Measurements from ENCODE around the gene DRAM1. TPM values are rescaled to one million over a fixed set of nuclear protein-coding genes. Genes with fewer than 3 reads are reported as not detected.

The DRAM1 gene
- total and polyA plus RNA-seq, 2 of the 4 experiments (the other 2 are of a cell fraction): 20.0 to 27.2 TPM

- H3K9ac ChIP-seq (ENCODE audit: low read depth, low read length): no peak overlapping the region
- H3K27ac ChIP-seq (ENCODE audit: insufficient read depth, low read length): no peak overlapping the region
- no peak overlapping the region for H2BK15ac ChIP-seq (ENCODE audit: low read depth, low read length)
- CTCF ChIA-PET: no interaction called here
- dilution Hi-C loops (cut with HindIII; ENCODE audit: low sequenced_read_pairs, unreplicated experiment) (no loop called here), intact Hi-C loops (cut with micrococcal nuclease) (no loop called here), in situ Hi-C loops (cut with MboI; ENCODE audit: low sequenced_read_pairs) (no loop called here)
- H3K9me3 ChIP-seq (ENCODE audit: control insufficient read depth, insufficient read depth, low read length): no peaks in the 10 kb centered on the region
- no peak for ATAC-seq (ENCODE audit: low read depth)
- no peak overlapping the region for H2AK5ac ChIP-seq (ENCODE audit: low read depth, low read length)
- H3K23ac ChIP-seq (ENCODE audit: low read depth, low read length): no peak overlapping the region
- no CpG with 5 or more reads among the region's 1 CpG for WGBS, 2 experiments (ENCODE audit: extremely low coverage in 2 of 2, insufficient read length in 1 of 2)
- no peak overlapping the region for H2BK5ac ChIP-seq (ENCODE audit: low read depth, low read length, poor library complexity, severe bottlenecking)
- no peaks in the 10 kb centered on the region for H3K36me3 ChIP-seq (ENCODE audit: control insufficient read depth, insufficient read depth, low read length)
- H3K27me3 ChIP-seq (ENCODE audit: control insufficient read depth, insufficient read depth, low read length): no peaks in the 10 kb centered on the region
- H3K4me3 ChIP-seq (ENCODE audit: insufficient read depth, low read depth, low read length): no peak overlapping the region
- H3K4me1 ChIP-seq (ENCODE audit: control insufficient read depth, insufficient read depth, low read length): peaks cover 6% of the 10 kb centered on the region
- POLR2A ChIA-PET (ENCODE audit: unreplicated experiment): no interaction called here
- no peak overlapping the region for H4K8ac ChIP-seq (ENCODE audit: low read depth in 2 of 2, low read length in 2 of 2)
- no peak overlapping the region for H2AFZ ChIP-seq (replicated peaks; ENCODE audit: low read length, poor library complexity)
- H2BK20ac ChIP-seq (ENCODE audit: low read depth, low read length): no peak overlapping the region
- no peak overlapping the region for H3K4me2 ChIP-seq (ENCODE audit: low read depth, low read length)
- no peak overlapping the region for H2AK9ac ChIP-seq (replicated peaks; ENCODE audit: low read depth, low read length, poor library complexity)
- no peak for TF ChIP-seq SMC3 (IDR thresholded peaks at IDR 0.05; ENCODE audit: low read depth, low read length)
- no peak for TF ChIP-seq CEBPB (IDR thresholded peaks at IDR 0.05; ENCODE audit: low read depth, low read length)
- no peak for TF ChIP-seq RAD21 (IDR thresholded peaks at IDR 0.05; ENCODE audit: low read length)
- TF ChIP-seq CHD1 (IDR thresholded peaks at IDR 0.05; ENCODE audit: low read depth, low read length): no peak
- TF ChIP-seq USF2 (IDR thresholded peaks at IDR 0.05; ENCODE audit: low read depth, low read length): no peak
- no peak for TF ChIP-seq BHLHE40 (IDR thresholded peaks at IDR 0.05; ENCODE audit: low read depth, low read length)
- no peak for TF ChIP-seq ELK1 (IDR thresholded peaks at IDR 0.05; ENCODE audit: borderline replicate concordance, low read depth, low read length)
- no peak for TF ChIP-seq RCOR1 (IDR thresholded peaks at IDR 0.05; ENCODE audit: insufficient replicate concordance, low read length)
- TF ChIP-seq, protein P1, sequence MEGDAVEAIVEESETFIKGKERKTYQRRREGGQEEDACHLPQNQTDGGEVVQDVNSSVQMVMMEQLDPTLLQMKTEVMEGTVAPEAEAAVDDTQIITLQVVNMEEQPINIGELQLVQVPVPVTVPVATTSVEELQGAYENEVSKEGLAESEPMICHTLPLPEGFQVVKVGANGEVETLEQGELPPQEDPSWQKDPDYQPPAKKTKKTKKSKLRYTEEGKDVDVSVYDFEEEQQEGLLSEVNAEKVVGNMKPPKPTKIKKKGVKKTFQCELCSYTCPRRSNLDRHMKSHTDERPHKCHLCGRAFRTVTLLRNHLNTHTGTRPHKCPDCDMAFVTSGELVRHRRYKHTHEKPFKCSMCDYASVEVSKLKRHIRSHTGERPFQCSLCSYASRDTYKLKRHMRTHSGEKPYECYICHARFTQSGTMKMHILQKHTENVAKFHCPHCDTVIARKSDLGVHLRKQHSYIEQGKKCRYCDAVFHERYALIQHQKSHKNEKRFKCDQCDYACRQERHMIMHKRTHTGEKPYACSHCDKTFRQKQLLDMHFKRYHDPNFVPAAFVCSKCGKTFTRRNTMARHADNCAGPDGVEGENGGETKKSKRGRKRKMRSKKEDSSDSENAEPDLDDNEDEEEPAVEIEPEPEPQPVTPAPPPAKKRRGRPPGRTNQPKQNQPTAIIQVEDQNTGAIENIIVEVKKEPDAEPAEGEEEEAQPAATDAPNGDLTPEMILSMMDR (conservative IDR thresholded peaks at IDR 0.05; ENCODE audit: low read depth, low read length): no peak
- TF ChIP-seq MXI1 (IDR thresholded peaks at IDR 0.05; ENCODE audit: borderline replicate concordance, low read depth, low read length): no peak
- no peak for TF ChIP-seq NFE2L2 (IDR thresholded peaks at IDR 0.05; ENCODE audit: low read depth, low read length)
- TF ChIP-seq FOS (IDR thresholded peaks at IDR 0.05; ENCODE audit: low read depth, low read length): no peak
- no peak for TF ChIP-seq POLR2A (IDR thresholded peaks at IDR 0.05; ENCODE audit: low read depth, low read length)
- TF ChIP-seq RFX5 (IDR thresholded peaks at IDR 0.05; ENCODE audit: low read depth, low read length): no peak
- TF ChIP-seq MAFK (IDR thresholded peaks at IDR 0.05; ENCODE audit: low read depth, low read length): no peak
- TF ChIP-seq MAZ (IDR thresholded peaks at IDR 0.05; ENCODE audit: borderline replicate concordance, low read depth, low read length): no peak
- no peaks in the 10 kb centered on the region for H3K79me1 ChIP-seq (ENCODE audit: low read depth in 1 of 2, low read length in 2 of 2)
- no peak overlapping the region for H4K5ac ChIP-seq (ENCODE audit: low read depth, low read length)
- H3K56ac ChIP-seq (ENCODE audit: extremely low read depth, insufficient read depth, low read length): no peak overlapping the region
- H4K91ac ChIP-seq (ENCODE audit: insufficient read depth, low read depth, low read length): no peak overlapping the region
- peaks cover 7% of the 10 kb centered on the region; the same call in 1 of the 2 replicates for H3K9me1 ChIP-seq (ENCODE audit: insufficient read depth, low read length)
- no peak overlapping the region for H3K4ac ChIP-seq (ENCODE audit: low read depth, low read length)
- no peak overlapping the region for H3K18ac ChIP-seq (ENCODE audit: low read depth, low read length)
- H3K14ac ChIP-seq (replicated peaks; ENCODE audit: low read depth, low read length): no peak overlapping the region
- no peak for DNase-seq
- no peaks in the 10 kb centered on the region for H4K20me1 ChIP-seq (ENCODE audit: insufficient read depth, low read length)
- no peak overlapping the region for H2BK120ac ChIP-seq (ENCODE audit: low read depth, low read length)
- BruUV-seq (replicated peaks): no TSS peak
Observed at GRCh38 chr12:101850199-101850598, 27.2 kb upstream of the DRAM1 start.

All from IMR-90 (cell line).